Colonic mucosa (tissue), 4 donors: ENCODE measurements around the gene EMILIN1. TPM values are rescaled to one million over a fixed set of nuclear protein-coding genes. Genes with fewer than 3 reads are reported as not detected.
"Not testable (repeated sequence)": the region's sequence is repeated elsewhere in the genome, so short reads cannot be mapped to it uniquely, and the experiment has no call there.

ENCODE experiments used
- DNase-seq: peaks from one replicate; pipeline ENCODE4 v3.0.0-alpha.2; 2020
- H3K27ac ChIP-seq: fragments of 200-600 bp; one replicate; pipeline ENCODE4 v1.8.0; 2021
- H3K27me3 ChIP-seq: fragments of 200-600 bp; one replicate; pipeline ENCODE4 v1.8.0; 2021
- H3K36me3 ChIP-seq: fragments of 200-600 bp; one replicate; pipeline ENCODE4 v1.8.0; 2021
- H3K4me1 ChIP-seq: fragments of 200-600 bp; one replicate; pipeline ENCODE4 v1.8.0; 2021; ENCODE audit warnings: mild to moderate bottlenecking
- H3K4me3 ChIP-seq: fragments of 200-600 bp; one replicate; pipeline ENCODE4 v1.8.0; 2021
- H3K9ac ChIP-seq, 2 donors: one replicate each; pipeline ENCODE4 v1.7.0; 2013; ENCODE audit warnings: control low read depth in 2 of 2, low read depth in 2 of 2, low read length in 2 of 2
- H3K9me3 ChIP-seq: fragments of 200-600 bp; one replicate; pipeline ENCODE4 v1.8.0; 2021
- intact Hi-C: fragments of 100-400 bp; cut with DNase I; formaldehyde crosslinking; loops from one replicate; pipeline ENCODE4 v1.14.1; 2022
- total RNA-seq, 2 donors: library from RNA; stranded (reverse); fragmentation: NEBNext Ultra II Directional in 1 of 2; extraction: Animal tissue kit (Norgen Biotek cat#: 25700) in 1 of 2; gene quantifications; one replicate each; pipeline ENCODE4 v1.2.1, GENCODE V29; 2021
- TF ChIP-seq, protein P1 (sequence below): fragments of 200-600 bp; IDR thresholded peaks from one replicate; pipeline ENCODE4 v1.8.0; 2022; ENCODE audit warnings: antibody characterized with exemption, mild to moderate bottlenecking
- donor health status: healthy.
- donor health status: DM: no; HTN: no; CAD: no.
- donor health status: DM: no; HTN: no; CAD: no.

EMILIN1 gene
- total RNA-seq, 2 donors from 2014 or later: 20.2 to 43.0 TPM

DNA sequence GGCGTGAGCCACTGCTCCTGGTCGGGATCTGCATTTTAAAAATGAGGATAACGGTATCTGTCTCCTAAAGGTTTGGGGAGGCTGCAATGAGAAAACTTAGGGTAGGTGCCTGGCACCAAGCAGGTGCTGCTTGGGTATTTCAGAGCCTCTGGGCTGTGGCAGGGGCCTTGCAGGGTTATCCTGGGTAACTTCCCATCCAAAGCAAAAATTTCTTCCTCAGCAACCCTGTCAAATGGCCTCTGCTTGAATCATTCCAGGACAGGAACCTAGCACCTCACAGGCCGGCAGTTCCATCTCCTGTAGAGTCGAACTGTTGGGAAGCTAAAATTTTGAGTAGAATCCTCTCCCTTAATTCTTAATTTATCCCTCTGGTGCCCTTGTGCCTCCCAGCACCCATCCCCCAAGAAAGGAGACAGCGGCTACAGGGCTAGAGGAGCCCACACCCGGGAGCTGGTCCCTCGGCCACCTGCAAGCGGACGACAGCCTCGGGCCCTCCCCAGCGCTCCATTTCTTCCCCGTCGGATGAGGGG lies 39.6 kb downstream of the EMILIN1 start:
- Histone ChIP-seq H3K9ac (no peak overlapping the region), H3K4me1 (peaks cover 3% of the 10 kb centered on the region), H3K27ac (no peak overlapping the region), H3K27me3 (peaks cover 14% of the 10 kb centered on the region), H3K9me3 (no peaks in the 10 kb centered on the region), H3K36me3 (no peaks in the 10 kb centered on the region), H3K4me3 (peak overlapping the region; percentile 19)
- DNase-seq: no peak
- TF ChIP-seq, protein P1, sequence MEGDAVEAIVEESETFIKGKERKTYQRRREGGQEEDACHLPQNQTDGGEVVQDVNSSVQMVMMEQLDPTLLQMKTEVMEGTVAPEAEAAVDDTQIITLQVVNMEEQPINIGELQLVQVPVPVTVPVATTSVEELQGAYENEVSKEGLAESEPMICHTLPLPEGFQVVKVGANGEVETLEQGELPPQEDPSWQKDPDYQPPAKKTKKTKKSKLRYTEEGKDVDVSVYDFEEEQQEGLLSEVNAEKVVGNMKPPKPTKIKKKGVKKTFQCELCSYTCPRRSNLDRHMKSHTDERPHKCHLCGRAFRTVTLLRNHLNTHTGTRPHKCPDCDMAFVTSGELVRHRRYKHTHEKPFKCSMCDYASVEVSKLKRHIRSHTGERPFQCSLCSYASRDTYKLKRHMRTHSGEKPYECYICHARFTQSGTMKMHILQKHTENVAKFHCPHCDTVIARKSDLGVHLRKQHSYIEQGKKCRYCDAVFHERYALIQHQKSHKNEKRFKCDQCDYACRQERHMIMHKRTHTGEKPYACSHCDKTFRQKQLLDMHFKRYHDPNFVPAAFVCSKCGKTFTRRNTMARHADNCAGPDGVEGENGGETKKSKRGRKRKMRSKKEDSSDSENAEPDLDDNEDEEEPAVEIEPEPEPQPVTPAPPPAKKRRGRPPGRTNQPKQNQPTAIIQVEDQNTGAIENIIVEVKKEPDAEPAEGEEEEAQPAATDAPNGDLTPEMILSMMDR: no peak
- intact Hi-C loops: no loop called here

DNA sequence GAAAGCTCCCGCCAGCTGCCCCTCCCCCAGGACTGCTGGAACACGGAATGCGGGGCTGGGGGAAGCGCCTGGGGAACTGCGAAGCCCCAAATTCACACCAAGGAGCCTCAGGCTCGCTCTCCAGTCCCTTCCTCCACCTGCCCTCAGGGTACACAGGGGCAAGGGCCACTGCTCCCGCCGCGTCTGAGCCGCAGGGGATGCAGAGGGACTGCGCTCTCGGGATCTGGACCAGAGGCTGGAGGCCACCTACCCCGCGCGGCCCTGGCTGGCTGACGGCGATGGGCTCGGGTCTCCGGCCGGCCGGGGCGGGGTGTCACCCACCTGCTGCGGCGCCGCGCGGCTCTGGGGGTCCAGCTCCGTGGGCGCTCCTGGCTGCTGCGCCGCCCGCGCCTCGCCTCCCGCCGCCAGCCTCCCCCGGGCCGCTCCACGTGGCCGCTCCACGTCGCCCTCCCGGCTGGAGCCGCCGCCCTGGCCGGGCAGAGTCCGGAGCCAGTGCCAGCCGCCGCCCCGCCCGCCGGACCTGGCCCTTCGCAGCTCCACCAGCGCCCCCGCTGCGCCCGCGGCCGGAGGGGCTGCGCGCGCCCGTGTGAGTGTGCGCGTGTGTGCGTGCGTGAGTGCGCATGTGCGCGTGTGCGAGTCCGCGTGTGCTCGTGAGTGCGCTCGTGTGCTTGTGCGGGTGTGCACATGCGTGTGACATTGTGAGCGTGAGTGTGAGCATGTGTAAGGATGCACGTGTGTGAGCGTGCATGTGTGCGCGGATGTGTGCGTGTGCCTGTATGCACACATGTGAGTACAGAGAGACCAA lies 40.3 kb downstream of the EMILIN1 start, which contains the start of gene CGREF1:
TSS of gene CGREF1 (minus strand) at position 604 of the 805 bp plus-strand sequence. CDS start 14,762 bp downstream, outside the sequence.
- Histone ChIP-seq H3K27ac (no peak within 1 kb of the TSS), H3K4me3 (peak within 1 kb of the TSS; percentile 19), H3K27me3 (peaks cover 14% of the 10 kb centered on the region), H3K9me3 (no peaks in the 10 kb centered on the region), H3K9ac (peak within 1 kb of the TSS in 1 of 2 donors; percentile 55), H3K36me3 (no peaks in the 10 kb centered on the region), H3K4me1 (peaks cover 3% of the 10 kb centered on the region)
- TF ChIP-seq, protein P1: no peak
- DNase-seq: no peak
- intact Hi-C loops: no loop called here

DNA sequence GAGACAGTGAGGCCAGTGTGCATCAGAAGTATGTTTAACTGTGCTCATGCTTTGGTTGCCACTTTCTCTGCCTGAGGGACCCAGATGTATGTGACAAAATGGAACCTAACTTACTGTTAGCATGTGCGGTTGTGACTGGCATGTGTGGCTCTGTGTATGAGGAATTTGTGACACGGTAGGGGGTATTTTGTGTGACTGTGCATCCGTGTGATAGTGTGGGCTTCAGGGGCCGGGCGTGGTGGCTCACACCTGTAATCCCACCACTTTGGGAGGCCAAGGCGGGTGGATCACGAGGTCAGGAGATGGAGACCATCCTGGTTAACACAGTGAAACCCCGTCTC lies 40.9 kb downstream of the EMILIN1 start:
- H3K9me3 ChIP-seq, H3K27ac ChIP-seq, intact Hi-C loops, H3K36me3 ChIP-seq, DNase-seq, H3K9ac ChIP-seq, H3K4me1 ChIP-seq: not testable (repeated sequence)
- Histone ChIP-seq H3K4me3 (peak overlapping the region; percentile 19), H3K27me3 (peaks cover 14% of the 10 kb centered on the region)

DNA sequence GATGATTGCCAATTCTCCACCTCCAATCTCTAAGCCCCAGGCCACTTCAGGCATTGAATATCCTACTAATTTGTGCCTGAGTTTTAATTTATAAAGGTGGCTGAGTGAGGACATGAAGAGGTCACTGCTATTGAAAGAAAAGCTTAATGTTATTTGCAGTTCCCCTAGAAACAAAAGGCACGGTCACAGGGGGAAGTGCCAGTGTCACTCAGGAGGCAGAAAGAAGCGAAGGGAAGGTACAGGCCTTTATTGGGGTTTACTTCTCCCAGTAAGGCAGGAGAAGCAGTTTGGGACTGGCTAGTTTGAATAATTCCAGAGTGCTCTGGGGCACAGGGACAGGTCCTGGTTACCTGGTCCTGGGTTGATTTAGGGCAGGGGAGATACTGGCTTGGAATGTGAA lies 43.5 kb downstream of the EMILIN1 start:
- intact Hi-C loops: no loop called here
- H3K9me3 ChIP-seq: no peaks in the 10 kb centered on the region
- H3K4me3 ChIP-seq: no peak overlapping the region
- DNase-seq: no peak
- H3K4me1 ChIP-seq: peaks cover 3% of the 10 kb centered on the region
- H3K27me3 ChIP-seq: peaks cover 14% of the 10 kb centered on the region
- no peak overlapping the region for H3K27ac ChIP-seq
- TF ChIP-seq, protein P1: no peak
- no peak overlapping the region for H3K9ac ChIP-seq
- no peaks in the 10 kb centered on the region for H3K36me3 ChIP-seq

DNA sequence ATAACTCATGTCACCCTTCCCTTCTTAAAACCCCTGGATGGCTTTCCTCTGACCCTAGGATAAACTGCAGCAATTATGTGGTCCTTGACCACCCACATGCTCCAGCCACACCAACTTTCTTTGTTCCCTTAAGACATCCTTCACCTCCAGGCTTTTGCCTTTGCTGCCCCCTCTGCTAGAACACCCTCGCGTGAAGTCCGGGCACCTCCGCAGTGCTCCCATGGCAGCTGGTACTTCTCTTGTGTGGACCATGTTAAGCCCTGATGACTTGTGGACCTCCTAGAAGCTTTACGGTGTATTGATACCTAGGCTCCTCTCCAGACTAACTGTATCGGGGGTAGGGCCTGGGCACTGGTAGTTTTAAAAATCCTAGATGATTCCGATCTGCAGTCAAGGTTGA lies 44.4 kb downstream of the EMILIN1 start:
- H3K27ac ChIP-seq: no peak overlapping the region
- intact Hi-C loops: no loop called here

More for the DNA sequence above, 44.4 kb downstream of the EMILIN1 start:
- peaks cover 14% of the 10 kb centered on the region for H3K27me3 ChIP-seq
- no peak overlapping the region for H3K4me3 ChIP-seq
- no peaks in the 10 kb centered on the region for H3K36me3 ChIP-seq
- peaks cover 3% of the 10 kb centered on the region for H3K4me1 ChIP-seq
- TF ChIP-seq, protein P1: no peak
- no peak overlapping the region for H3K9ac ChIP-seq
- DNase-seq: no peak
- H3K9me3 ChIP-seq: no peaks in the 10 kb centered on the region
